Measurements from ENCODE around the gene CACNA2D1. TPM values are rescaled to one million over a fixed set of nuclear protein-coding genes. Genes with fewer than 3 reads are reported as not detected.

CACNA2D1 gene
- total and polyA plus RNA-seq, 9 of the 15 experiments (the other 6 are each of a cell fraction or from before 2014, with no cell fraction given) = 0.49 TPM; not detected in 8

DNA sequence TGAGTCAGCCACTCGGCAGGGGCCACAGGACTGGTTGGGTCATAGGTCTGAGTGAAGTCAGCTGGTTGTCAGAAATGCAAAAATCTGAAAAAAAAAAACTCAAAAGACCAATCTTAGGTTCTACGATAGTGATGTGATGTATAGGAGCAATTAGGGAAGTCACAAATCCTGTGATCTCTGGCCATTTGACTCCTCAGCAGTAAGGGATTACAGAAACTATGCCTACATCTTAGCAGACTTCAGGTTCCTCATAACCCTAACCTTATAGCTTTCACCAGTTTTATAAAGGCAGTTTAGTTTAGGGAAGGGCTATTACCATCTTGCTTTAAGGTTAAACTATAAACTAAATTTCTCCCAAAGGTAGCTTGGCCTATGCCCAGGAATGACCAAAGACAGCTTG, 510.6 kb downstream of the CACNA2D1 start:
- no peaks in the 10 kb centered on the region for H3K9me1 ChIP-seq (ENCODE audit: control insufficient read depth, insufficient read depth, low read length)
- ATAC-seq (no peak), FAIRE-seq (no peak), DNase-seq (ENCODE audit: extremely low read depth in 1 of 4, low spot score in 3 of 4) (no peak)
- H4K20me1 ChIP-seq (replicated peaks; ENCODE audit: control insufficient read depth, insufficient read depth, low read length) = no peaks in the 10 kb centered on the region
- H3K36me3 ChIP-seq (ENCODE audit: control insufficient read depth, insufficient read depth, low read length) = no peaks in the 10 kb centered on the region
- no peaks in the 10 kb centered on the region for H3K79me2 ChIP-seq (ENCODE audit: control insufficient read depth, insufficient read depth, low read length)
- intact Hi-C loops (cut with micrococcal nuclease) = no loop called here
- H3K4me2 ChIP-seq (ENCODE audit: insufficient read depth, low read length) = no peak overlapping the region
- no peaks in the 10 kb centered on the region for H3K27me3 ChIP-seq (ENCODE audit: control insufficient read depth in 2 of 2, insufficient read depth in 2 of 2, low read length in 2 of 2)
- POLR2A ChIA-PET = no interaction called here
- H2AFZ ChIP-seq (ENCODE audit: low read depth, low read length) = no peak overlapping the region
- CTCF ChIA-PET (ENCODE audit: low intra/inter-chr PET ratio) = no interaction called here
- in situ Hi-C loops (cut with MboI) = no loop called here
- BruUV-seq (replicated peaks) = no TSS peak
- 4% methylated on average over 2 of the region's 2 CpGs for WGBS (ENCODE audit: insufficient coverage, low coverage, missing lambda C conversion rate)
- H3K4me3 ChIP-seq = no peak overlapping the region
- H3K9ac ChIP-seq (ENCODE audit: insufficient read depth in 1 of 2, low read depth in 2 of 2, low read length in 2 of 2) = no peak overlapping the region
- no peak overlapping the region for H3K27ac ChIP-seq (ENCODE audit: extremely low read depth, low read depth, low read length)
- no peaks in the 10 kb centered on the region for H3K4me1 ChIP-seq (replicated peaks in 1 of 2; ENCODE audit: control insufficient read depth in 2 of 2, insufficient read depth in 2 of 2, low read length in 2 of 2)
- H3K9me3 ChIP-seq (replicated peaks; ENCODE audit: control insufficient read depth, insufficient read depth, low read depth, low read length) = no peaks in the 10 kb centered on the region; the same call in 1 of the 2 replicates
- TF ChIP-seq MAFF (IDR thresholded peaks at IDR 0.05; ENCODE audit: low read length) (no peak), ZNF134 (CRISPR knock-in tag; conservative IDR thresholded peaks at IDR 0.05) (no peak), KHSRP (IDR thresholded peaks at IDR 0.05) (no peak), PCBP2 (IDR thresholded peaks at IDR 0.05; ENCODE audit: low read depth, low read length, poor library complexity, severe bottlenecking) (no peak), ZNF311 (CRISPR knock-in tag; IDR thresholded peaks at IDR 0.05) (no peak), MIER1 (IDR thresholded peaks at IDR 0.05; ENCODE audit: low read depth) (no peak), CCNT2 (IDR thresholded peaks at IDR 0.05; ENCODE audit: borderline replicate concordance, extremely low read depth, insufficient read length, low read depth, low read length) (no peak), GABPA (tag; conservative IDR thresholded peaks at IDR 0.05; ENCODE audit: low read depth) (no peak), FIP1L1 (IDR thresholded peaks at IDR 0.05; ENCODE audit: low read depth, low read length, poor library complexity, severe bottlenecking) (no peak), TAF15 (IDR thresholded peaks at IDR 0.05; ENCODE audit: low read depth, low read length) (no peak)
- TF ChIP-seq, protein P1, sequence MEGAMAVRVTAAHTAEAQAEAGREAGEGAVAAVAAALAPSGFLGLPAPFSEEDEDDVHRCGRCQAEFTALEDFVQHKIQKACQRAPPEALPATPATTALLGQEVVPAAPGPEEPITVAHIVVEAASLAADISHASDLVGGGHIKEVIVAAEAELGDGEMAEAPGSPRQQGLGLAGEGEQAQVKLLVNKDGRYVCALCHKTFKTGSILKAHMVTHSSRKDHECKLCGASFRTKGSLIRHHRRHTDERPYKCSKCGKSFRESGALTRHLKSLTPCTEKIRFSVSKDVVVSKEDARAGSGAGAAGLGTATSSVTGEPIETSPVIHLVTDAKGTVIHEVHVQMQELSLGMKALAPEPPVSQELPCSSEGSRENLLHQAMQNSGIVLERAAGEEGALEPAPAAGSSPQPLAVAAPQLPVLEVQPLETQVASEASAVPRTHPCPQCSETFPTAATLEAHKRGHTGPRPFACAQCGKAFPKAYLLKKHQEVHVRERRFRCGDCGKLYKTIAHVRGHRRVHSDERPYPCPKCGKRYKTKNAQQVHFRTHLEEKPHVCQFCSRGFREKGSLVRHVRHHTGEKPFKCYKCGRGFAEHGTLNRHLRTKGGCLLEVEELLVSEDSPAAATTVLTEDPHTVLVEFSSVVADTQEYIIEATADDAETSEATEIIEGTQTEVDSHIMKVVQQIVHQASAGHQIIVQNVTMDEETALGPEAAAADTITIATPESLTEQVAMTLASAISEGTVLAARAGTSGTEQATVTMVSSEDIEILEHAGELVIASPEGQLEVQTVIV (CRISPR knock-in tag; IDR thresholded peaks at IDR 0.05; ENCODE audit: borderline replicate concordance) = no peak

All from K562 (cell line).